ENCODE measurements around the gene ATP1B3.
A peak's percentile ranks its signal among the peaks of the same experiment; 100 is the strongest.
"Not testable (repeated sequence)": the region's sequence is repeated elsewhere in the genome, so short reads cannot be mapped to it uniquely, and the experiment has no call there.

Gene ATP1B3

DNA sequence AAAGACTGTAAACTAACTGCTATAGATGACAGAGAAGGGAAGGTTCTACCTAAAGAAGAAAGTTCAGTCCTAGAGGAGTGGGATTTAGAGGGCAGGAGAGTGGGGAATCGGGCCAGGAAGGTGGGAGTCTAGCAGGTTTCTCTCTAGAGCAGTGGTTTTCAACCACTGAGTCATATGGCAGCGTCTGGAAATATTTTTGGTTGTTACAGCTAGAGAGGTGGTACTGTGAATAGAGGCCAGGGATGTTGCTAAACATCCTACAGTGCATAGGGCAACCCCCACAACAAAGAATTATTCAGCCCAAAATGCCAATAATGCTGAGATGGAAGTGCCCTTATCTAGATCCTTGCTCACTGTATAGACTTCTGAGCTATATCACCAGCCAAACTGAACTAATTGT lies 28.7 kb downstream of the ATP1B3 start:
- DNase-seq (ENCODE audit: low read depth) = no peak

DNA sequence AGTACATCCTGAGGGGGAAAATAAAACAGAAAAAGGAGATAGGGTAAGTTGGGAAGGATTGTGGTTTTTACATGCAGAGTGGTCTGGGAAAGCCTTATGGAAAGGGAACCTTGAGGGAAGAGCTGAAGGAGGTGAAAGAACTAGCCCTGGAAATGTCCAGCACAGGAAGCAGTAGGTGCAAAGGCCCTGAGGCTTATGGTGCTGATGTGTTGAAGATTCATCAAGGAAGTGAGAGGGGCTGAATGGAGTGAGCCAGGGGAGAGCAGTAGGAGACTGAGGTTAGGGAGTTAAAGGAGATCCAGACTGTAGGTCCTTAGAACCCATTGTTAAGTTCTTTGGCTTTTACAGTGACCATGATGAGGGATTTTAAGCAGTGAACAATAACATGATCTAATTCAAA lies 33.0 kb downstream of the ATP1B3 start:
- DNase-seq (ENCODE audit: low read depth) = no peak

DNA sequence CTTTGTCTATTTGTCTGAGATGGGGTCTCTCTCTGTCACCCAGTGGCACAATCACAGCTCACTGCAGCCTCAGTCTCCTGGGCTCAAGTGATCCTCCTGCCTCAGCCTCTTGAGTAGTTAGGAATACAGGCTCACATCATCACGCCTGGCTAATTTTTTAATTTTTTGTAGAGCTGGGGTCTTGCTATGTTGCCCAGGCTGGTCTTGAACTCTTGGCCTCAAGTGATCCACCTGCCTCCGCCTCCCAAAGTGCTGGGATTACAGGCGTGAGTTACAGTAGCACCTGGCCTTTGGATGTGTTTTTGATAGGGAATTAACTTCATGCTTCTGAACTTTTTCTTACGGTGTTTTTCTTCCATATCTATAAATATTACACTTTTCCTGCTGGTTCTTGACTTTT lies 33.5 kb downstream of the ATP1B3 start:
- not testable (repeated sequence) for DNase-seq (ENCODE audit: low read depth)

DNA sequence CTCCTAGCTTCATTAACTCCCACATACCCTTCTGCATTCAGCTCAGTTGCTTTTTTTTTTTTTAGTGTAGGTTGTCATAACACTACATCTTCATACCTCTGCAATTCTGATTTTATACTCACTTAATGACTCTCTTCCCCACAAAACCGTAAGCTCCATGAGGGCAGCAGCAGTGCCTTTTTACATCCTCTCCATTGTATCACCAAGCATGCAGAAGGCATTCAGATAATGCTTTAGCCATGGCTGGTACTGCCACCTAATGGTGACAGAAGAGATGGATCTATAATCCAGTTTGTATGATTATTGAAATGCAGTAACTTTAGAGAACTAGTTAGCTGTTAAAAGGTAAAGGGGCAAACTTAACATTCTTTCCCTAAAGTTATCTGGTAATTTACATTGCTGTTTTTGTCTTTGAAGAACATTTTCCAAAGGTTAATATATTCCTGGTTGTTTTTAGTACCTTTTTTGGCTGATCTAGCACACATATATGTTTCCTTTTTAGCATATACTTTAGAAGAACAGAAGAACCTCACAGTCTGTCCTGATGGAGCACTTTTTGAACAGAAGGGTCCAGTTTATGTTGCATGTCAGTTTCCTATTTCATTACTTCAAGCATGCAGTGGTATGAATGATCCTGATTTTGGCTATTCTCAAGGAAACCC lies 36.8 kb downstream of the ATP1B3 start:
- peak; percentile 37 for DNase-seq (ENCODE audit: low read depth)

DNA sequence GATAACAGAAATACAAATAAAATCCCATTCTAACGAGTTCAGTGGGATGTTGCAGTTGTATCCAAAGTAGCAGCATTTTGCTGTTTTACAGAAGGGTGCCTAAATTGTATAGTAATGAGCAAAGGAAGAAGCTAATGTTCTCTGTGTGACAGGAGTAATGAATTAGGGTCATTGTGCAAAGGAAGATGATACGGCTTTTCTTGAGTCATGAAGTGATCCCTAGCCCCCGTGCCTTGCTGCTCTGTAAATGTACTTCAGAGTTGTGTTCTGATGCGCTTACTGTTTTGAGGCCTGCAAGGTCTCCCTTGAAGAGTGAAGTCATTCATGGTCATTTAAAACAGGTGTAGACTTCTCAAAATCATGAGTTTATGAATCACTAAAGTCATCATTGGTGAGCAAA lies 37.9 kb downstream of the ATP1B3 start:
- no peak for DNase-seq (ENCODE audit: low read depth)

DNA sequence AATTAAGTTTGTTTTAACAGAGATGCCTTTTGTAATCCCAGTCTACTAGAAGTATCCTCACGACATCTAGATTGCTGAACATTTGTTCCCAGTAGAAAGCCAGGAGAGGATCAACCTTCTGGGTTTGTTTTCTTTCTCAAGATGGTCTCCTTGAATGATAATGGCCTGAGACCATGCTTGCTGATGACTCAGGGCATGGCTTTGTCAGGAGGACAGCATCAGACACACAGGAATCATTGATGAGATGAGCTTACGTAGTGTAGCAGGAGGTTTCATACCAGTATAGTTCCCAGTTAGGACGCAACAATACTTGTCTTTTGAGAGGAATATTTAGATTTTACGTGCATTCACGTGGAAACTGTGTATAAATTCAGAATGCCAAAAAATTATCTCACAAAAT lies 38.6 kb downstream of the ATP1B3 start:
- DNase-seq (ENCODE audit: low read depth) = no peak

DNA sequence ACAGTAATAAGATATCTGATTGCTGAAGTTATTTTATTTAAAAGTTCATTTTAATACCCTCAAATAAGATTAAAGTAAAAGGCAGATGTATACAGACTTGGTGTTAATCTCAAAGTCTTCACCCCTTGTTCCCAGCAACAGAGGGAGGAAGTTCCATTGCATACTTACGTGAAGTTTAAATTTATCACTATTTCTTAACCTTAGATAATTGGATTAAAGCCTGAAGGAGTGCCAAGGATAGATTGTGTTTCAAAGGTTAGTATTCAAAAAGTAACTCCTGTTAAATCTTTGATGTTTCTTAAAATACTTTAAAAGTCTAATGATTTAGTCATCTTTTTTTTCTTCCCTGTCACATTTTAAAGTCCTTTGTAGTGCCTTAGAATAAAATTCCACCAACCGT lies 39.3 kb downstream of the ATP1B3 start:
- DNase-seq (ENCODE audit: low read depth) = no peak

DNA sequence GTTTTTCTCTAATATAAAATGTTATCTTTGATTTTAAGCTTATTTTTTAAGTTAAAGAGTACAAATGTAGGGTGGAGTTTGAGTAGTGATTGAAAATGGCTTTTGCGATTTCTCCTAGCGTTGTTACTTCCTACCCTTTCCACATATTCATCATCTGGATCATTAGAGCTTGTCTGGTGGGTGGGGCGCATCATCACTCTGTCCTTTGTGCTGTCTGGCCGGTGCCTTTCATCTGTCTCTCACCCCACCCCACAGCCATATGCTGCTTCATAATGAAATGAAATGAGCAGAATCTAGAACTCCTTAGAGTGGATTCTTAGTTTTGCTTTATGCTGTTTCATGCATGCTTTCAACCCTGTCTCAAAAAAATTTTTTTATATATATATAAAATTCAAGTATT lies 44.3 kb downstream of the ATP1B3 start:
- DNase-seq (ENCODE audit: low read depth) = no peak

DNA sequence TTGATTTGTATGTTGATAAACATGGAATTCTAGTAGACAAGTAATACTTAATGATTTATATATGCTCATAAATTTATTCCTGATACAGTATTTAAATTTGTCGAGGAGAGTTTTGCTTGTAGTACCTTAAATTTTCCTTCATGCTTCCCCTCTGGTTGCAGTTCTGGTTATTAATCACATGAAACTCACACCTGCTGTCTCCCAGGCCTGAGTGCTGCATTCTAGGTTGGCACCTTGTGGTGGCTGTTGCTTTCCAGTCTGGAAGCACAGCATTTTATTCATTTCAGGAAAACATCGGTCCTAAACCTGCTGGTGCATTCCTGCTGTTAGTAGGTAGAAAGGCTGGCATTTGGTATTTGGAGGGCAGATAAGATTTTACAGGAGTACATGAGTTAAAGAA lies 44.9 kb downstream of the ATP1B3 start:
- no peak for DNase-seq (ENCODE audit: low read depth)

DNA sequence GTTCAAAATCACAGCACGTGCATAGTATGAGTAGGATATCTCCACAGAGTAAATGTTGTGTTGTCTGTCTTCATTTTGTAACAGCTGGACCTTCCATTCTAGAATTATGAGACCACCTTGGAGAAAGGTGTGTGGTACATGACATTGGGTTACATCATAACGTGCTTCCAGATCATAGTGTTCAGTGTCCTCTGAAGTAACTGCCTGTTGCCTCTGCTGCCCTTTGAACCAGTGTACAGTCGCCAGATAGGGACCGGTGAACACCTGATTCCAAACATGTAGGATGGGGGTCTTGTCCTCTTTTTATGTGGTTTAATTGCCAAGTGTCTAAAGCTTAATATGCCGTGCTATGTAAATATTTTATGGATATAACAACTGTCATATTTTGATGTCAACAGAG lies 49.2 kb downstream of the ATP1B3 start:
- DNase-seq (ENCODE audit: low read depth) = not testable (repeated sequence)

DNA sequence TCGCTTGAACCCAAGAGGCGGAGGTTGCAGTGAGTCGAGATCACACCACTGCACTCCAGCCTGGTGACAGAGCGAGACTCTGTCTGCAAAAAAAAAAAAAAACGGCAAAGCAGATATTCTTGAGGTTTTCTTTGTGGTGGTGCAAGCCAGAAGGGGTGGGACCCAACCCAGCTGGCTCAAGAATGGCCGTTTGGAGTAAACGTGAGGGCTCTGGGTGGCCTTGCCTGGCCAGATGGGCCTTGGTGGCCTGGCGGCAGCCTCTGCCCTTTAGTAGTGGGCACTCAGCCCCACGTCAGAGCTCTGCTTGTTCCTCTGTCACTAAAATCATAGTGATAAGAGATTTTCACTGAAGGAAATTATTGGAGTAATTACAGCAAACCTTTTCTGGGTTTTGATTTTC lies 50.5 kb downstream of the ATP1B3 start:
- no peak for DNase-seq (ENCODE audit: low read depth)

DNA sequence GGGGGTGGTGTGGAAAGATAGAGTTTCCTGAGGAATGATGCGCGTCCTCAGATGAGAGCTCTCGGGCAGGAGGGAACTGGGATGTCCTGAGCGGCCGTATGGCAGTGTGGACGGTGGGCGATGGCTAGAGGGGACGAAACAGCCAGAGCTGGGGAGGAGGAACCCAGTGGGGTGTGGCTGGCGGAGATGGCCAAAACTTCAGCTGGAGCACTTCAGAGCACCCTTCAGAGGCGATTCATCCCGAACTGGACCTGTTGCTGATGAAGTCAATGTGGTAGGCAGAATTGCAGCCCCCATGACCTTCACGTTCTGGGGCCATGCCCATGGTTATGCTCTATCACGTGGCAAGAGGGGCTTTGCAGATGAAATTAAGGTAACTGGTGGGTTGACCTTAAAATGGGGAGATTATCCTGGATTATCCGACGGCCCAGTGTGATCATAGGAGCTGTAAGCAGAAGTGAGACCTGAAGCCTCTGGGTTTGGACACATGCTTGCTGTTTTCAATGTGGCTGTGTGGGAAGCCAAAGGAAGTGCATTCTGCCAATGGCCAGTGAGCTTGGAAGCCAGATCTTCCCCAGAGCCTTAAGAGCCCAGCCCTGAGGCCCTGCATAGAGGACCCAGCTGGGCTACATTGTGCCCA lies 52.3 kb downstream of the ATP1B3 start:
- DNase-seq (ENCODE audit: low read depth) = no peak

DNA sequence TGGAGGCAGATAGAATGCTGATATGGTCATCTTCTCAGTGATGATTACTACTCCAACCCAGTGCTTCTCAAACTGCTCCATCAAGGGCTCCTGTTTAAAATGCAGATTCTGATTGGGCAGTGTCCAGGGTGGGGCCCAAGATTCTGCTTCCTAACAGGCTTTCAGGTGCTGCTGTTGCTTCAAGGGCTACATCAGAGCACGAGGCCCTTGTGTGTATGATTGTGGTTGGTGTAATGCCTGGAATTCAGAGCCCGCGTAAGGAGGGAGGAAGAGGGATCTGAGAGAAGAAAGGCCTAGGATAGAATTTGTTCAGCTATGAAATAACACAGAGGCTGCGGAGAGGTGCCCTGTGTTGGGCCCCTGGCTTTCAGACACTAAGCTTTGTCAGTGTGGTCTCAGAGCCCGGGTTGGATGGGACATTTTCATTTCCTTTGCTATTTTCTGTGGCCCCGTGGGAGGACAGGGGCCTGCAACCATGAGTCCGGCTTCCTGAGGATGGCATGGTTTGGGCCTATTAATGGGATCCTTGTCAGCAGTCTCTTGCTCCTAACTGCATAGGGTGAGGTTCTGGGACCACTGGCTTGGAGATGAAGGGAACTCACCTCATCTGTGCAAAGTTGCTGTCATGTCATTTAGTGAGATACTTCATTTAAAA lies 53.0 kb downstream of the ATP1B3 start:
- no peak for DNase-seq (ENCODE audit: low read depth)

DNA sequence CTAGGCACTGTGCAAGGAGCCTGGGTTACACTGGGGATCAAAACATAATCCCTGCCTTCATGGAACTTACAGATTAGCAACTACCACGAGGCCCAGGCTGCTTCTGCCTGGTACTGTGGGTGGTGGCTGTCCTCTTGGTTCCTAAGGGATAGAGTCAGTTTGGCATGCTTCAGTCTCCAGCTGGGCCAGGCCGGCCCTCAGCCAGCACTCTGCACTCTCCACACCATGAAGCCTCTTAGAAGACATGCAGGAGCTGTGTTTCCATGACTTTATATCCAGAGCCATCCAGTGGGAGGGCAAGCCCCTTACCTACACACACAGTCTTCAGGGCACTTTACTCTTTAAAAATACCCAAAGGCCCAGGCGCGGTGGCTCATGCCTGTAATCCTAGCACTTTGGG lies 54.4 kb downstream of the ATP1B3 start:
- DNase-seq (ENCODE audit: low read depth) = no peak

DNA sequence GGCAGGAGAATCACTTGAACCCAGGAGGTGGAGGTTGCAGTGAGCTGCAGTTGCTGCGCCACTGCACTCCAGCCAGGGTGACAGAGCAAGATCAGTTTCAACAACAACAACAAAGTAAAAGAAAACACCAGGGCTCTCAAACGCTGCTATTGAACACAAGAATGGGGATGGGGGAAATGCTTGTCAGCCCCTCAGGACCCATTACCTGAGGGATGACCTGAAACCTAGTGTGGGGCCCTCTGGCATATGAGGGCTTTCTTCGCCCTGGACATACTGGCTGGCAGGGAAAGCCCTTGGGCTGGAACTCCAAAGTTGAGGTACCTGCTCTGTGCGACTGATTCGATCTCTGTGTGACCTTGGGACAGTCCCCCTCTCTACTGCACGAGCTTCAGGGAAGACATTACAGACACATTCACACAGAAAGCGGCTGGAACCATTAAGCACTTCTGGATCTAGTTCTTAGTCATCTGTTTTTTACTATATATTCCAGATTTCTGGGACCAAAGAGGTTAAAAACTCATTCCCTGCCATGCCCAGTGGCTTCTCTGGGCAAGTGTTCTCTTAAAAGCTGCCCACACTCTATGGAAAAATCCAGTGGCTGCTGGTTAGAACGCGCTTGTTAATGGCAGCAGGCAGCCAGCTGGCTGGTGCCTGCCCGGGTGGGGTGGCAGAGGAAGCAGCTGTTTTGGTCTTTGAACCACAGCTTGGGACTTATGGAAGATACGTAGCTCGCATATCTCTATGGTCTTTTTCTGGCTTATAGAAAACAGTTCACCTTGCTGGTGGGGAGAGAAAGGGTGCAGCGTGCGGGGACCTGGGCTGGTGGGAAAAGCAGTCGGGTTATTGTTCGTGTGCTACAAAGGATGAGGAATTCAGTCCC lies 57.2 kb downstream of the ATP1B3 start:
- no peak for DNase-seq (ENCODE audit: low read depth)

DNA sequence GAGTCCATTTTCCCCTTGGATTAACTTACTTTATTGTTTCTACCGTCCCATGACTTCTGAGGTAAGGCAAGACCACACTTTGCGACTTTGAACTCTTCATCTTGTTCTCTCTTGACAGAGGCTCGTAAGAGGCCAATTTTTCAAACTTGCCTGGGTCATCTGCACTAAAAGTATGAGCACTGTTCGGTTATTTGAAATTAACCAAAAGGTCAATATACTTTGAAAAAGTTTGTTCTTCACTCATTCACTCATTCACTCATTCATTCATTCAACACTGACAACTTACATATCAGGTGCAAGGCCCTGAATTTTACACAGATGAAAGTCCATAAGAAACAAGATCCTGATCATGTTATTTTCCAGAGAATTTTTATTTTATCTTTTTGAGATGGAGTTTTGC lies 57.9 kb downstream of the ATP1B3 start:
- no peak for DNase-seq (ENCODE audit: low read depth)

DNA sequence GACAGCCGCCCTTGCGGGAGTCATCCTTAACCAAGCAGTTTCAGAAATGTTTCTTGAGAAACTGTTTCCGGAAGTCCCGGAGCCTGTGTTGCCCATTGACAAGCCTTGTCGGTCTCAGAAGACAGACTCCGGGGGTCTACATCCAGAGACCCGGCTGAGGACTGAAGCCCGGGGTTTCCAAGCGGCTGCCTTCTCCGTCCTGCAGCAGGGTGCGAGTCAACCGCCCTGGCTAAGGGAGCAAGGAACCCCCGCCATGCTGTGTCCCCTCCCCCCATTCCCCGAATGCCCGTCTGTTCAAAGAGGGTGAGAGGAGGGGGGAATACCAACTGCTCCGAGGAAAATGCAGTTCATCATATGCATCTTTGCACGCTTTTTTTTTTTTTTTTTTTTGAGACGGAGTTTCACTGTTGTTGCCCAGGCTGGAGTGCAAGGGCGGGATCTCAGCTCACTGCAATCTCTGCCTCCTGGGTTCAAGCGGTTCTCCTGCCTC lies 61.6 kb downstream of the ATP1B3 start:
- DNase-seq (ENCODE audit: low read depth) = no peak

DNA sequence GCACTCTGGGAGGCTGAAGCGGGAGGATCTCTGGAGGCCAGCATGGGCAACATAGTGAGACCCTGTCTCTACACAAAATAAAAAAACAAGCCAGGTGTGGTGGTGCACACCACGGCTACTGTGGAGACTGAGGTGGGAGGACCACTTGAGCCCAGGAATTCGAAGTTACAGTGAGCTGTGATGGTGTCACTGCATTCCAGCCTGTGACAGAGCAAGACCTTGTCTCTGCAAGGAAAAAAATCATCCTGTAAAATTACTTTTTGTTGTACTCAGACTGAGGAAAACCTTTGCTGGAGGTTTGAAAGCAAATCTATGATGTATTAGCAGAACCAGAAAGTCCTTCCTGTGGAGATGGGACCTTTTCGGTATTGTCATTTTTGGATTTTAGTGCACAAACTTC lies 63.3 kb downstream of the ATP1B3 start:
- DNase-seq (ENCODE audit: low read depth) = no peak

DNA sequence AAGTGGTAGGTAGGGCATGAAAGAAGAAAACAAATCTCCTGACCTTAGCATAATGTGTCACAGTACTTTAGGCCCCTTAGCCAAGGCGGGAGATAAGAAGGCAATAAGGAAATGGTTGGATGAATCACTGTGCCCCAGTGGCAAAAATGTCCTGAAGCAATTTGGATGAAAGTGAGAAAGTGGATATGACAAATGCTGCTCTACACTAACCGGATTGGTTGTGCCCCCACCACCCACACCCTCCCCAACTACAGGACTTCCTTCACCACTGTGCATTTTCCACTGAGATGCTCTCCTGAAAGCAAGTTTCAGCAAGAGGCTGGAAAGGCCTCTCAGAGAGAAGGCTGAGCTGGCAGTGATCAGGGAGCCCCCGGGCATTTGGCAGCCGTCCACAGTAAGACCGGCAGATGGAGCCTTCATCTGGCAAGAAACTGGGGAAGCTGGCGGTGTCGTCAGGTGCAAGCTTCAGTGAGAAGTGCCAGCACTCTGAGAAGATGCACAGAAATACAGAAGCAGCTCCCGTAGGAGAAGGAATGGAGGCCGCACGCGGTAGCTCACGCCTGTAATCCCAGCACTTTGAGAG lies 63.8 kb downstream of the ATP1B3 start:
- peak; percentile 12 for DNase-seq (ENCODE audit: low read depth)

DNA sequence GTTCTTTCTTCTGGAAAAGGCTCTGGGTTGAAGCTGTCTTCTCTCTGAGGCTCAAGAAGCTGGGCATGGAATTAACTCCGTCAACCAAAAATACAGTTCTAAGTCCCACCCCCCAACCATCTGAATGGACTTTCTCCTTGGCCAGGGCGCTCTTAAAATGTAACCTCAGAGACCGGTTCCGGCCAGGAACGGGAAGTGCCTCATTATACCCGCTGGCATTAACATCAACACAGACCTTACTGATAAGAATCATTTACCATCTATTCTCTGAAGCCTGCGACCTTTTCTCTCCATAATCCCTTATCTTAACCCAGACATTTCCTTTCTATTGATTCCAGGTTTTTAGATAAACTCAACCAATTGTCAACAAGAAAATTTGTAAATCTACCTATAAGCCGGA lies 64.7 kb downstream of the ATP1B3 start:
- no peak for DNase-seq (ENCODE audit: low read depth)

DNA sequence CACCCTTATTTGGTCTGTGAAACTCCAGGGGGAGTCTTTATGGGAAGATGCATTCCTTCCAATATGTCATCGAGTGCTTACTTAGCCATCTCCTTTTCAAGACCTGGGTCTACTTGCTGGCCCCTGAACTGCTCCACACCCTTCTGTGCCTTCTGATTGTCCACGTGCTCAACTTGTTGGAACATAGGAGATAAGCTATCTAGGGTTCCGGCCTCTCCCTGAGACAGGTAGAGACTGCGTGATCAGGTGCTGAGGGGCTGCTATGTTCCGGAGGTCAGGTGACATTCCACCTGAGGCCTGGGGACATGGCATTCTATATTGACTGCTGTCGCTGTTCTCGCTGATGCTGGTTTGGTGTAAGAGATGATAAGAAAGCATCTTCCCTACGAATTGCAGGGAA lies 65.6 kb downstream of the ATP1B3 start:
- DNase-seq (ENCODE audit: low read depth) = no peak
